Neural crest cell (in vitro differentiated cells): ENCODE data around the gene MACROD1. TPM values are rescaled to one million over a fixed set of nuclear protein-coding genes. Genes with fewer than 3 reads are reported as not detected.
A peak's percentile ranks its signal among the peaks of the same experiment; 100 is the strongest.

ENCODE experiments used
- DNase-seq: peaks from one replicate; pipeline ENCODE4 v3.0.0; 2021; ENCODE audit warnings: low read depth, mixed read lengths, low spot score
- H3K27ac Mint-ChIP-seq: one replicate; pipeline ENCODE4 v1.8.0; 2021; ENCODE audit warnings: mild to moderate bottlenecking, mixed read lengths; ENCODE audit not compliant: unreplicated experiment
- H3K27me3 Mint-ChIP-seq: 2 replicates; pipeline ENCODE4 v1.8.0; 2021; ENCODE audit warnings: low read depth, mild to moderate bottlenecking, mixed read lengths
- H3K36me3 Mint-ChIP-seq: 2 replicates; pipeline ENCODE4 v1.8.0; 2021; ENCODE audit warnings: low read depth, mild to moderate bottlenecking, mixed read lengths
- H3K4me1 Mint-ChIP-seq: 2 replicates; pipeline ENCODE4 v1.8.0; 2021; ENCODE audit warnings: mixed read lengths
- H3K4me3 Mint-ChIP-seq: one replicate; pipeline ENCODE4 v1.8.0; 2021; ENCODE audit warnings: mild to moderate bottlenecking, mixed read lengths
- H3K9me3 Mint-ChIP-seq: 2 replicates; pipeline ENCODE4 v1.8.0; 2021; ENCODE audit warnings: mixed read lengths
- CTCF ChIP-seq: fragments of 200-600 bp; sonication (generic); conservative IDR thresholded peaks from 2 replicates; pipeline ENCODE4 v1.5.0; 2021; ENCODE audit warnings: antibody characterized with exemption, mild to moderate bottlenecking
- total RNA-seq: library from RNA; stranded (reverse); gene quantifications from 2 replicates; pipeline ENCODE4 v1.2.1, GENCODE V29; 2021

The MACROD1 gene
- total RNA-seq, 1 donor from 2014 or later: 26.1 TPM

- no peaks in the 10 kb centered on the region for H3K9me3 Mint-ChIP-seq
Observed at GRCh38 chr11:64040684-64041322, 125.1 kb downstream of the MACROD1 start.

GRCh38 chr11:64039012-64039665 lies 126.8 kb downstream of the MACROD1 start:
- H3K9me3 Mint-ChIP-seq: no peaks in the 10 kb centered on the region
- no peak for TF ChIP-seq CTCF
- peaks cover 32% of the 10 kb centered on the region for H3K4me1 Mint-ChIP-seq
- peaks cover 46% of the 10 kb centered on the region for H3K27me3 Mint-ChIP-seq
- H3K27ac Mint-ChIP-seq: no peak overlapping the region
- H3K36me3 Mint-ChIP-seq: no peaks in the 10 kb centered on the region
- DNase-seq: no peak
- no peak overlapping the region for H3K4me3 Mint-ChIP-seq

More at GRCh38 chr11:64040684-64041322, 125.1 kb downstream of the MACROD1 start:
- H3K27ac Mint-ChIP-seq: no peak overlapping the region
- peak; percentile 59 for TF ChIP-seq CTCF
- no peaks in the 10 kb centered on the region for H3K36me3 Mint-ChIP-seq
- peaks cover 33% of the 10 kb centered on the region for H3K27me3 Mint-ChIP-seq
- peak overlapping the region; percentile 38 for H3K4me3 Mint-ChIP-seq
- DNase-seq: no peak
- peaks cover 20% of the 10 kb centered on the region for H3K4me1 Mint-ChIP-seq

GRCh38 chr11:64038500-64038899 lies 127.4 kb downstream of the MACROD1 start:
- peaks cover 50% of the 10 kb centered on the region for H3K27me3 Mint-ChIP-seq
- no peaks in the 10 kb centered on the region for H3K36me3 Mint-ChIP-seq
- no peak for DNase-seq
- no peak overlapping the region for H3K27ac Mint-ChIP-seq
- H3K9me3 Mint-ChIP-seq: no peaks in the 10 kb centered on the region
- peaks cover 35% of the 10 kb centered on the region for H3K4me1 Mint-ChIP-seq
- H3K4me3 Mint-ChIP-seq: no peak overlapping the region
- no peak for TF ChIP-seq CTCF

GRCh38 chr11:64037027-64037634 lies 128.8 kb downstream of the MACROD1 start:
- no peak for DNase-seq
- TF ChIP-seq CTCF: no peak
- peaks cover 28% of the 10 kb centered on the region for H3K4me1 Mint-ChIP-seq
- H3K27ac Mint-ChIP-seq: no peak overlapping the region
- no peaks in the 10 kb centered on the region for H3K36me3 Mint-ChIP-seq
- H3K27me3 Mint-ChIP-seq: peaks cover 57% of the 10 kb centered on the region
- no peaks in the 10 kb centered on the region for H3K9me3 Mint-ChIP-seq
- peak overlapping the region; percentile 57 for H3K4me3 Mint-ChIP-seq

GRCh38 chr11:64036087-64037026 lies 129.6 kb downstream of the MACROD1 start:
- Mint-ChIP-seq H3K4me3 (no peak overlapping the region), H3K27me3 (peaks cover 55% of the 10 kb centered on the region), H3K9me3 (no peaks in the 10 kb centered on the region), H3K4me1 (peaks cover 25% of the 10 kb centered on the region), H3K27ac (no peak overlapping the region), H3K36me3 (no peaks in the 10 kb centered on the region)
- DNase-seq: no peak
- TF ChIP-seq CTCF: no peak
